GM18511 (cell line): ENCODE data around the gene TTC3.
"Not testable (repeated sequence)": the region's sequence is repeated elsewhere in the genome, so short reads cannot be mapped to it uniquely, and the experiment has no call there.

Source experiments
- ATAC-seq: cut with Tn5 transposase; IDR thresholded peaks from one replicate; pipeline ENCODE4 v1.9.1; 2021; ENCODE audit warnings: mild to moderate bottlenecking, moderate library complexity; ENCODE audit not compliant: unreplicated experiment

Gene TTC3

GRCh38 chr21:37219761-37220432, 146.8 kb downstream of the TTC3 start:
- ATAC-seq, result no peak

- ATAC-seq, result peak; percentile 57
Measured at GRCh38 chr21:37220433-37220980, 147.5 kb downstream of the TTC3 start.

GRCh38 chr21:37220981-37221664, 148.1 kb downstream of the TTC3 start:
- peak; percentile 89 for ATAC-seq

- not testable (repeated sequence) for ATAC-seq
Measured at GRCh38 chr21:37222248-37222647, 149.2 kb downstream of the TTC3 start.

- ATAC-seq, result no peak
Measured at GRCh38 chr21:37223804-37224345, 150.8 kb downstream of the TTC3 start.

GRCh38 chr21:37224861-37225839, 152.1 kb downstream of the TTC3 start:
- ATAC-seq, result no peak

- no peak for ATAC-seq
Measured at GRCh38 chr21:37226041-37226920, 153.2 kb downstream of the TTC3 start.

- no peak for ATAC-seq
Measured at GRCh38 chr21:37227071-37228002, 154.3 kb downstream of the TTC3 start.

GRCh38 chr21:37228003-37228400, 154.9 kb downstream of the TTC3 start:
- no peak for ATAC-seq

- no peak for ATAC-seq
Measured at GRCh38 chr21:37230632-37231248, 157.7 kb downstream of the TTC3 start.

GRCh38 chr21:37231249-37231645, 158.2 kb downstream of the TTC3 start:
- no peak for ATAC-seq

GRCh38 chr21:37231671-37232070, 158.6 kb downstream of the TTC3 start:
- no peak for ATAC-seq

GRCh38 chr21:37232274-37233018, 159.4 kb downstream of the TTC3 start:
- ATAC-seq, result peak; percentile 83

- no peak for ATAC-seq
Measured at GRCh38 chr21:37233551-37234146, 160.6 kb downstream of the TTC3 start.

- ATAC-seq, result no peak
Measured at GRCh38 chr21:37237346-37237745, 164.3 kb downstream of the TTC3 start.

- ATAC-seq, result no peak
Measured at GRCh38 chr21:37237764-37238163, 164.7 kb downstream of the TTC3 start.

- ATAC-seq, result no peak
Measured at GRCh38 chr21:37240978-37241377, 167.9 kb downstream of the TTC3 start.
